Nucleus accumbens (tissue), 56 donors: ENCODE measurements around the gene MRM2.

Source experiments
- DNase-seq, 56 donors: peaks; one replicate each; lab custom pipeline; 2025; lab: John Stamatoyannopoulos, UW

The MRM2 gene

DNA sequence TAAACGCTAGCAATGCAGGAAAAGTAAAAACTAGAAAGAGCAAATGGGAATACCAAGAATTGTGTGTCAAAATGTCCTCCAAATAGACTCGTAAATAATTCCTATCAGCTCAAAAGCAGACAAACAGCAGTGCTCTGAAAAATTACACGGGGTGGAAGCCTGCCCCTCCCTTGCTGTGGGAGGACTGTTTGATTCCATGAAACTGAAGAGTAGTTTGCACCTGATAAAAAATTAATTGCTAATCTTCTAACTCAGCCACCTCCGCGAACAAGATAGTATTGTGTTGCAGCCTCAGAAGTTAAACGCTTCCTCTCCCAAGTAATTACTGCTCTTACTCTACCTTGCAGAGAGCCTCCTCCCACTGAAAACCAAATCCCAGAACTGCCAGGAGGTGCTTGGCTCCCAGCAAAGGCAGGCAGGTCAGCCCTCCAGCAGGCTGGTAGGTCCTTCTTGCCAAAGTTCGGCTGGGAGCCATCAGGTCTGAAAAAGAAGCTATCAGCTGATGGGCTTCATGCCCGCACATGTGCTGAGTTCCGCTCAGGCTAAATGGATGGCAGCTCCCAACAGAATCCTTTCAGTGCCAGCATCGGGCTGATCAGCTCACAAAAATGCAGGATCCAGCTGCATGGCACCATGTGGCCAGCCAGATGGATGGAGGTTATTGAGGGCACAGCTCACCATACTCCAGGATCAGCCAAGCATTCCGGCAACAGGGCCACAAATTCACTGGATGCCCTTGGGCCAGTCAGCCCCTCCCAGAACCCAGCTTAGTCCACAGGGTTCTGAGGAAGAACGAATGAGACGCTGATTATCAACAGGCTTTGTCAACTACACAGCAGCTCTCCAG lies 46.4 kb downstream of the MRM2 start:
- peak in 45 of 56 donors; percentile 12 to 76 (median 49) for DNase-seq

- DNase-seq, result no peak
Observed at GRCh38 chr7:2193575-2194305, 48.3 kb downstream of the MRM2 start.

- DNase-seq, result no peak
Observed at GRCh38 chr7:2192831-2193534, 49.0 kb downstream of the MRM2 start.

GRCh38 chr7:2191016-2191415 lies 51.0 kb downstream of the MRM2 start:
- DNase-seq, result no peak

DNA sequence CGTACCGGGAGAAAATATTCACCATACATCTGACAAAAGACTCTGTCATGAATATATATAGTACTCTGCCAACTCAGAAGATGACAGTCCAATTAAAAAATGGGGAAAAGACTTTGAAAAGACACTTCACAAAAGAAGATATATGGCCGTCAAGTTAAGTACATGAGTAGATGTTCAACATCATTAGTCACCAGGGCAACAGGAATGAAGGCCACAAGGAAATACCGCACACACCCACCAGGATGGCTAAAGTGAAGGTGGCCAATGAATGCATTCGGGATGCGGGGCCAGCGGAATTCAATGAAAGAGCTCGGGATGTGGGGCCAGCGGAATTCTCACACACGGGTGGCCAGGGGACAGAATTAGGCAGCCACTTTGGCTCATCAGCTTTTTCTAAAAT lies 51.5 kb downstream of the MRM2 start:
- no peak for DNase-seq

DNA sequence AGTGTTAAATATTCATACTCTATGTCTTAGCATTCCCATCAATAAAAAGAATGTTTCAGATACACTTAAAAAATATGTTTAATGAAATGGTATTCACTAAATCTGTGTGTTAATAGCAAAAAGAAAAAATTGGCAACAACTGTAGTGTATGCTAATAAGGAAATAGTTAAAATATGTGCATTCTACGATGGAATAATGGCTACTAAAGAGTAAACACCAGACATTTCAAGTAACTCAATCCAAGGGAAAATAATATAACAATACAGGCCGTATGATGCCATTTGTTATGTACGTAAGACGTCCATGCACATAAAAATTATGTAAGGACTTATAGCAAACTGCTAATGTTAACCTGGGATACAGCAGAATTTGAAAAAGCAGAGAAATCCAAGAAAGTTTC lies 55.8 kb downstream of the MRM2 start:
- no peak for DNase-seq

- no peak for DNase-seq
Observed at GRCh38 chr7:2185715-2186114, 56.3 kb downstream of the MRM2 start.
